Stimulated activated CD8-positive, alpha-beta memory T cell treated with anti-CD3 and anti-CD28 coated beads, Interleukin-7, amount 100 ng/mL, for 24 hours (primary cell): Measurements from ENCODE around the gene LRP1.

Experiments
- DNase-seq: peaks from one replicate; pipeline ENCODE4 v3.0.0-alpha.2; 2020; ENCODE audit warnings: low read depth

The LRP1 gene

DNA sequence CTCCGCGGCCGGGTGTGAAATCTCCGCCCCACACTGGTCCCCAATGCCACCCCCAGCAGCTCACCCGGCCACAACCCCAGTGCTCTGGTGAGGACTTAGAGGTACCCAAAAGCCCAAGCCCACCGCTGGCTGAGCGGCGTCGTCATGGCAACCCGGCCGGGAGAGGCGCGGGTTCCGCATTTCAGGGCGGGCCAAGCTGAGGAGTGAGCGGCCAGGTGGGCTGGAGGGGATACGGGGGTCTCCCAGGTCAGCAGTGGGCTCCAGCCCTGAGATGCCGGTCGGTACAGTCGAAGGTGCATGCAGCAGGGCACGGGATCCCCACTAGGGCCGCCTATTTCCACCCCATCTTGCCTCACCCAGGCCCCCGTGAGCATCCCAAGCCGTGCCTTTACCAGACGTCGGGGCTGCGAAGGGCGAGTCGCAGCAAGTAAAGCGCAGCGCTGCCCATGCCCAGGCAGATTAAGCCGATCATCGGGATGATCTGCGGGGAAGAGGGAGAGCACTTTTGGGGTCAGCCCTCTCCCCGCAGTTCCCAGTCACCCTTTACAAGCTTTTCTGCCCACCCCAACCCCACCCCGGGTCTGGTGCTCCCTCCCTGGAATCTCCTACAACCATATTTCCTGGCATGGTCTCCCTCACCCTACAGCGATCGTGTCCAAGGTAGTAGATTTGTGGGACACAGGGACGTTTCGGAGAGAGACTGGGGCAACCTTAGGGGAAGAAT, 108.1 kb downstream of the LRP1 start:
- no peak for DNase-seq

DNA sequence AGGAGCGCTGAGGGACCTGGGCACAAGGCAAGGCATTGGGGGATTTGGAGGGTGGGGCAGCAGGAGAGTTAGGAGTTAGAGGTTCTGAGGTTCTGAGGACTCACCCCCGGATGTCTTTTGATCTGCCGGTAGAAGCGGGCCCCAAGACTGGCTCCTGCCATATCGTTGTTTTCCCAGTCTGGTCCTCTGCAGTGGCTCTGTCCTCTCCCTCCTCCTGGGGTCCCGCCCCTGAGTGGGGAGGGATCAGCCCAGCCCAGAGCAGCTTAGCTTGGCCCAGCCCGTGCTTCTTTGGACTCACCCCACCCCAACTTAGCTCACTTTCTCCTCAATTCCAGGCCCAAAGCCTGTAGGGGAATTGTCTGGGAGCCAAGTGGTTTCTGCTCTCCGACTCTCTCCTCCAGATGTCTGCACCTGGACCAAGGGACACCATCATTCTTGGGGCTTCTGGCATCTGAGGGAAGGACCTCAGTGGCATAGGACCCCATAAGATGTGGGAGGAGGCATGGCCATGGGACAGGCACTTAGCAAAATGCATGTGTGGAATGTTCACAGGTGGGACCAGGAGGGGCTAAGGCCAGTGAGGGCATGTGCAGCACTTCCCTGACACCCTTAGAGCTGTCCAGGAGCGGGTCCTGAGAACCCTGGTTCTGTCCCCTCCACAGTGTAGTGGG, 108.8 kb downstream of the LRP1 start:
- no peak for DNase-seq

DNA sequence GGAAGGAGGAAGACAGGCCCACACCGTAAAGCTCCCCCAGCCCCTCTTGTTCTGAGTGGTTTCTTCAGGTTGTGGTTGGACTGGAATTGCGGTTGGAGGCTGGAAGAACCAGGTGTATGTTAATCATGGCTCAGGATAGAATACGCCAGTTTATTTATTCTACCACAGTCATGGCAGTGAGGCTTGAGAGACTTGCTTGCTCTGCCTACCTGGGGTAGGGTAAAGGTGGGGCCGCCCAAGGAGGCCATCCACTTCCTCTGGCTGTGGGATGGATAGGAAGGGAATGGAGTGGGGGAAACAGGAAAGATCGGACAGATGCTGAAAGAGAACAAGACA, 109.3 kb downstream of the LRP1 start:
- DNase-seq: no peak

DNA sequence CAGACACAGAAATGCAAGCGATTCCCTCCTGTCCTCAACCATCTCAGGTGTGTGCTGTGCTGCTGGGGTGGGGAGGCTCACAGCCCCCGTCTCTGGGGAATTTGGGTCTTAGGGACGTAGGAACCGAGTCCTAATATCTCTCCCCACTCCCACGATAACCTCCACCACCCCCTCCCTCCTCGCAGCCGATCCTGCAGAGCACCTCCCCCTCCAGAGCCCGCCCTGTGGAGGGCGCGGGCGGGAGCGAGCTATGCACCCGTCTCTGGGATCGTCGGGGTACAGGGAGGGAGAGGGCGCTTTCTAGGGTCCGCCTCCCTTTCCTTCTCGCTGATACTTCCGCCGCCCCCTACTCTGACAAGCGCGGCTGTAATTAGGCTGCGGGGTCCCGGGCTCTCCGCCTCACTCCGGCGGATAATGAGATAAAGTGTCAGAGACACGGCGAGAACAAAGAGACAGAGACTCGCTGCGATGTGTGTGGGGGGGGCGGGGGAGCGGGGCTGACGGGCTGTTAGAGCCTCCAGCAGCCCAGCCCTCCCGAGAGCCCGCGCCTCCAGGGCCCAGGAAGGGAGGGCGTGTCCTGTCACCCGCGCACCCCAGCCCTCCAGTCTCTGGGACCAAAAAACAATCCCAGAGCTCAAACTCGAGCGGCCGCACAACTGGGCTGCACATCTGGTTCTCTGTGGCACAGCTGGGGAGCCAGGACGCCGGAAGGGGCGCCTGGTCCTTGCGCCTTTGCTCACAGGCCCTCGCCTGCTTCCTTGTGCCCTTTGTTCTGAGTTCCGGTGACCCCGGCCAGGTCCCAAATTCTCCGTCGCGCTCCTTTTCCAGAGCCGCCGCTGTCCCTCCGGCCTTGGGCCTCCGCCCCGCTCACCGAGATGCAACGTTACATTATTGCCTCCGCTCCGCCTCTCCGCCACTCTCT, 109.9 kb downstream of the LRP1 start:
- DNase-seq: no peak

DNA sequence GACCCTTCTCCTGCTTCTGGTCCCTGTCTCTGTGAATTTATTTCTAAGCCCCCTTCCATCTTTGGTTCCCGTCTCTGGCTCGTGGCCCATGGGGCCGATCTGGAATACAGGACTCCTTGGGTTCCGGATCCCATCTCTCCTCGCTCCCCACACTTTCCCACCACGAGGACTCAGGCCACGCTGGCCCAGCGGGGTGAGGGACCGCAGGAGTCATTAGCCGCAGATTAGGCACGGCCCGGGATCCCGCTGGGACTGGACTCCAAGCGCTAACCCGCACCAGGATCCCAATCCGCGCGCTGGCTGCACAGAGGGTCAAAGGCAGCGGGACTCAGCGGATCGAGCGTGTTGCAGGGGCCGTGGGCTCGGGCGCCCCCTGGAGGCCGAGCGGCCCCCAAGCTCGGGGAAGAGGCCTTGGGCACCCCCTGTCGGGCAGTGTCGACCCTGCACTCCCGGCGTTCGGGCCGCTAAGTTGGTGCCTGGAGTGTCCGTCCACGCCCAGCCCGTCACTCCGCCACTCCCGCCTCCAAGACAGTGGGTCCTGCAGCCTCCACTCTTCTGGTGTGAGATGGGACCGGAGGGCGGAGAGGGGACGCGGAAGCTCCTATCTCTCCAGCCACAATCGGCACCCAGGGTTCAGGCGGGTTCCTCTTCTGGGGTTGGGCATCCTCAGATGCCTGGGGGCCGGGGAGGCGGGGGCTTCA, 110.7 kb downstream of the LRP1 start:
- peak; percentile 79 for DNase-seq

DNA sequence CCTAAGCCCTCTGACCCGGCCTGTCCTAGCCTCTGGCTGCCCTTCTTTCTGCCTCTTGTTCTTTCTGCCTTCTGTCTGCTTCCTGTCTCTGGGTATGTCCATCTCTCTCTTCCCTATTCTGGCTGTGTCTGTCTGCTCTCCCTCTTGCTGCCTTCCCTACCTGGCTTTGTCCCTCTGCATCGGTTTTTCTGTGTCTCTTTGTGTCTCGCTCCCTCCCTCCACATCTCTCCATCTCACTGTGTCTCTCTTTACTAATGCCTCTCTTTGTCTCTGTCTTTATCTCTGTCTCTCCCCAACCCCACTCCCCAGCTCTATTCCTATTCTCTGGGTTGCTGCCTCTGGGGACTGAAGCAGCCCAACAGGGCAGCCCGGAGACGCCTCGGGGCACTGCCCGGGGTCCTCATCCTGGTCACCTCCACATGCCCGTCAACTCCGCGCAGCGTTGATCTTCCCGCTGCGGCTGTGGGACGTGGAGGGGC, 111.3 kb downstream of the LRP1 start:
- no peak for DNase-seq

DNA sequence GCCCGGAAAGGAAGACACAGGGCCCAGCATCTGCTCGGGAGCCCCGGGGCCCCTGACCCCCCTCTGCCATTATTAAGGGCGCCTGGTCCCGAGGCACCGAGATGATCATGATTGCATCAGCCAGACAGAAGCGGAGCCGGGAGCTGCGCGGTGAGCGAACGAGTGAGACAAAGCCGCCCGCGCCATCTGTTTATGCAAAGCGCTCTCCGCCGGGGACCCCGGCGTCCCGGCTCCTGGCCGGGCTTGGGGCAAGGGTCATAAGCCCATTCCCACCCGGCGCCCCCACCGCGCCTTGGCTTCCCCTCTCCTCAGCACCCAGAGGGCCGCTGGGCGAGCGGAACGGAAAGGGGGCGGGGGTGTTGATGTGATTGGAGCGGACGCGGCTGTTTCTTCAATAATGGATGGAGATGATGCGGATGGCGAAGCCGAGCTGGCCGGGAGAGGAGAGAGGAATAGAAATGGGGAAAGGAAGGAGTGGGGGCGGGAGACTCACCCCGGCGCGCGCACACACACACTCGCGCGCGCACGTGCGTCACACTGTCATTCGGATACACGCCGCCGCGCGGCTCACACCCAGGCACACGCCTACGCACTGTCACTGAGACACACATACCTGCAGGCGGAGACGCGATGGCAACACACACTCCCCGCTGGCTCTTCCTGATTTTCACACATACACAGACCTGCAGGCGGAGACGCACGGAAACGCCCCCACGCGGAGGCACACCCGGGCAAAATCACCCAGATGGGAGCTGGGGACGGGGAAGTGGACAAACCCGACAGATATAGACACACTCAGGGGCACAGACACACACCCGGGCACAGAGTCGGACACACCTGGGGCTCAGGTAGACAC, 112.0 kb downstream of the LRP1 start:
- no peak for DNase-seq

DNA sequence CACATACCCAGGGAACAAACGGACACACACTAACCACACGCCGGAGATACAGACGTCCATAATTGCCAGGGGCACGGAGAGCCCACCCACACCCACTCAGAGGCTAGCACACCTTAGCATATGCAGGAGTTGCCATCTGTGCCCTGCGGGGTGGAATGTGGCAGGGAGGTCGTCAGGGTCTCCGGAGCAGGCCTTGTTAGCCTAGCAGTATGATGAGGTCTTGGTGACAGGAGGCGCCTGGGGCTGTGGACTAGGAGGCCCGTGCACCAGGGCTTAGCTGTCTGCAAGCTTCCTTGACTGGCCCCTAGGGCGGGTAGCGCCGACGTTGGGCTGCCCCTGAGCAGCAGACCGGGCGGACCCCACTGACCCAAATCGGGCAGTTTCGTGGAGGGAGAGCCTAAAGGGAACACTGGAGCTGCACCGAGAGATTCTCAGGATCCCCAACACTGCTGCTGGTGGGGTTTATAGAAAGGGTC, 112.7 kb downstream of the LRP1 start:
- DNase-seq: no peak

DNA sequence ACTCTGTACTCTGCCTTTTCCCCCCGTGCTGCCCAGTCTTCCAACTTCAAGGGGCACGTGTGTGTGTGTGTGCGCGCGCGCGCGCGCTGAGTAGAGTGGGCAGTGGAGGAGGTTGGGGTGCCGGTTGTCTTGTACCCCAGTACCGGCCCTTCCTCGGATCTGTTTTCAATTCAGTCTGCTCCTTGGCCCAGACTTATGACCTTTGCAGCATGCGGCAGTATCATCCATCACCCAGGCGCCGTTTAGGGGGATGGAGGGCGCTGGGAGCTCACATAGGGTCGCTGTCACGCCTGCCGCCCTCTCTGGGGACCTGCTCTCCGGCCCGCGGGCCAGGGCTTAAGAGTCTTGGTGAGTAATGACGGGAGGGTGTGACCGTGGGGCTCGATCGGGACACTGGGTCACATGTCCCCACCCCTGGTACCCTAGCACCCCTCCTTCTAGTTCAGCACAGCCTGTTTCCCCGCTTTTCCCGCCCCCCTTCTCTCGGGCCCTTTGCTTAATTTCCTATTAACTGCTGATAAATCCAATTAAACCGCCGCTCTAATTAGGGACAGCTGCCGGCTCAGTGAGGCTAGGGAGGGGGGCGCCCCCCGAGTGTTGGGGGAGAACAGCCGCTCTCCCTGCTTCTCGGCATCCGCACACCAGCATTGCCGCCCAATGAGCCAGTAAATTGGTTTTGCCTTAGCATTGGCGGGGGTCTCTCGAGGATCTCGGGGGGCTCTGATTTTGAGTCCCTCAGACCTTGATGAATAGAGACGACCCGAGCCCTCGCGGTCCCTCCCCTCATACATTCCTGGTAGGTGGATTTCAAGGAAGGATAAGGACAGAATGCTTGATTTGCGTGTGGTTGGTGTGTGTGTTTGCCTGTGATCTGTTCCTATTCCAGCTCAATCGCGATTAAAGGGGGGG, 113.4 kb downstream of the LRP1 start:
- no peak for DNase-seq

DNA sequence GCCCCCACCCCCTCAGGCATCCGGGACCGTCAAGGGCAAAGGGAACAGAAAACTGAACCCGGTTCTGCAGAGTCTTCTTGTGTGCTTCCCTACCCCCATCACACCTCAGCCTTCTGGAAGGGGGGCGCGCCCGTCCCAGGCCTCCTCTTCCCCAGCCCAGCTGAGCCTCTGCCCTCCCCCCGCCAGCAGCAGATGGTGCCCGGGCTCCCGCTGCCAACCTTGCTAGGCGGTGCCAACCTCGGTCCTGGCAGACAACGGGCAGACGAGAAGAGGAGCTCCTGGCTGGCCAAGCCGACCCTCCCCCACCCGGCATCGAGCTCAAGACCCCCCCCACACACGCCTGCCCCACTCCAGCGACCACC, 114.0 kb downstream of the LRP1 start:
- no peak for DNase-seq

DNA sequence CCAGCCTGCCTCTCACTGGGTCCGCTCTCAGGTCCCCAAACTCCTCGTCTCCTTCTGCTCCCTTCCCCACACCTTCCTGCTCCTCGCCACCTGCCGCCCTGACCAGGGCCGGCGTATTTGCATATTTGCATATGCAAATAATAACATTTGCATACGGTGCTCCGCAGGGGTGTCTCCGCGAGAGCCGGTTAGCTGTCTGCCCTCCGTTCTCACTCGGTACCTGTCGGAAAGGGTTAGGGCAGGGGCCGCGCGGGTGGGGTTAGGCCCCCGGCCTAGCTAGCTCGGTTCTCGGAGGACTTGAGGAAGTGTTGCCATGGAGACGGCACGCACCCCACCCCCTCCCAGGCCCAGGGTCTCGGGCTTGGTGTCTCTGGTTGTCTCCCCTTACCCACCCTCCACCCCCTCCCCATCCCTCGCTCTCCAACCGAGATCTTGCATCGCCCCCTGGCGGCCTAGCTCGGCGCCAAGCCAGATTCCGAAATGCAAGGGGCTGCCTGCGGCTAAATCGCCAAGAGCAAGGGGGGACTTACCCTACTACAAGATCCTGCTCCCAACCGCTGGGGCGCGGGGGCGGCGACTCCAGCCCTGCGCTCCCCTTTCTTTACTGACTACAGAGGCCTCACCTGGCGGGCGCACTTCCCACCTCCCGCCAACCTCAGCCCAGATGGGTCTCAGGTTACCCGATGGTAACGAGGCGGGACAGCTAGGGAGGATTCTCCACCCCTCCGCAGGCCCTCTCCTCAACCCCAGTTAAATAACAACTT, 114.6 kb downstream of the LRP1 start:
- no peak for DNase-seq

DNA sequence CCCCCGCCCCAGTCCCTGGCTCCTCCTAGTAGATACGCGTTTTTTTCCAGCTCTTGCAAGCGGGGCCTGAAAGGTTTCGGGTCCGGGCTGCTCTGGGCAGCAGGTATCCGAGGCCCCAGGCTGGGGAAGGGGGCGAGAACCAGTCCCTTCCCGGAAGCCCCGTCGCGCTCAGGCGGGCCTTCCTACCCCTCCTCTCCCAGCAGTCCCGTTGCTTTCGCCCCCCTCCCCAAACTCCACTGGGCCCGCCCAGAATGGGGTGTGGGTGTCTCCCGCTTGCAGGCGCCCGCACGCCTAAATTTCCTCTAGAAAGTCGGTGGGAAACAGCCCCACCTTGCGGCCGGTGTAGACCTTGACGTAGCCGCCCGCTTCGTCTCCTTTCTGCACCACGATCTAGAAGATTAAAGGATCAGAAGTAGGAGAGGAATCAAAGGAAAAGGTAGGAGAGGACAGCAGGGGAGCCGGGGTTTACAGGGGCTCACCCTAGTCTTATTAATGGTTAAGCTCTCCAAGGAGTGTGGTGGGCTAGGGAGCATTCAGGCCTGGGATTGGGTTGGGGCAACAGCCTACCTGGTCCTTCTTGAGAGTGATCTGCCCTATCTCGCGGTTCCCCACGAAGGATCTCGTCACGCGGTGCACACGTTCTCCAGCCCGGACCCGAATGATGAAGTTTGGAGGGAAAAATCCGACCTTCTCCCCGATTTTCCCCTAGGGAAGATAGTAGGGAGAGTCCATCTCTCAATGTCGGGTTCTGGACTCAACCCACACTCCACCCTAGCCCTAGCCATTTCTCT, 115.4 kb downstream of the LRP1 start:
- peak; percentile 70 for DNase-seq

DNA sequence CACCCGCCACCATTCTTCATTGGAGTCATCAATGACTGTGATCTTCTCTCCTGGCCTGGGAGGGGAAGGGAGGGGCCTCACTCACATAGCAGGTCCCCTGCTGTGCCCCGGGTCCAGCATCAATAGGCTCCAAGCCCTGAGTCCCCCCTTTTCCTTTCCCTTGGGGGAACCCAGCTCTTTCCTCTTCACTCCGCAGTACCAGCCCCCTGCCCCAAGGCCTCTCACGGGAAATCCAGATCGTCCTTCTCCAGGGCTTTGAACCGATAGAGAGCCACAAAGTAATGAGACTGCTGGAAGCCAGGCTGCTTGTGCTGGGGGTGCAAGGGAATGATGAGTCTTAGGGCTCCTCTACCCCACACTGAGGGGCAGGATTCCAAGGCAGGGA, 116.0 kb downstream of the LRP1 start:
- no peak for DNase-seq

DNA sequence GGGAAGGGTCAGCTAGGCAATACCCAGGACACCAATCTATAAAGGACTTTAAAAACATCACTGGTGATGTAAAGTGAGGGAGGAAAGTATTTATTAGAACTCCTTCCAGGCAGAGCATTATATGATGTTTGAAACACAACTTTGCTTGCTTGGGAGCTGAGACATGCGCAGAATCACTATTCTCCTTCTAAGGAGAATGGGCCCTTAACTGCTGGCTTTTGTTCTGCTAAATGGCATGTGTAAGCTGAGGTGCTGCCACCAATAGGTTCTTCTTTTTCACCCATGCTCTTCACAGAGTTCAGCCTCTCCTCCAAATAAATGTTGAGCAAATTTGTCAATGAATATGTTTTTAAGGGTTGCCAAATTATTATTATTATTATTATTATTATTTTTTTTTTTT, 118.8 kb downstream of the LRP1 start:
- no peak for DNase-seq

DNA sequence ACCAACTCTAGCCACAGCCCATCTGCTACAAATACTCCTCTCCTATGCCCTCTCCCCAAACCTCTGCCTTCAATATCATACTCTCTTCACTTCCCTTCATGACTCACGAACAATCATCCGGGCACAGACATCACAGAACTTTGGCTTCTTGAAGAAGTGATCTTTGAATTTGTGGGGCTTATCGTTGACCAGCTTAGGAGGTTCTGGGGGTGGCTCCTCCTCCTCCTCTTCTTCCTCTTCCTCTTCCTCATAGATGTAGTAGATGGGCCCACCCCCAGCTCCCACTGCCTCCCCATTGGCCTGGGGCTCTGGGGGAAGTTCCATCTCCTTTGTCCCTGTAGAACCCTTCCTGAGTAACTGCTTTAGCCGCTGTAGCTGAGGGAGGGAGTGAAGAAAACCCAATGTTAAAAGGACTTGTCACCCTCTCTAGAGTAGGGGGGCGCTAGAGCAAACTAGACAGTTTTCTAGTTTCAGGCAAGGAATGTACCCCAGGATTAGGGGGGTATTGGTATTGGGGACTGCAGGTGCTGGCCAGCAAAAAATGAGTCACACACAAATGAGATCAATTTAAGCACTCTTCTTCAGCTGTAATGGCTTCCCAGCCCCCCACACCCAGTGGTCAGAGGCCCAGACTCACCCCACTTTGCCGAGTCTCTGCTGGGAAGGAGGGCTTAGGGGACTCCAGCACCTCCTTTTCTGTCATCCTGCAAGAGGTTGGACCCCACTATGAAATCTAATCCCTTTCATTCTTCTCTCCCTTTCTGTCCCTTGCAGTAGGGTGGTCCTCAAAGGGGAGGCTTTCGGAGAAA, 120.9 kb downstream of the LRP1 start:
- DNase-seq: no peak

DNA sequence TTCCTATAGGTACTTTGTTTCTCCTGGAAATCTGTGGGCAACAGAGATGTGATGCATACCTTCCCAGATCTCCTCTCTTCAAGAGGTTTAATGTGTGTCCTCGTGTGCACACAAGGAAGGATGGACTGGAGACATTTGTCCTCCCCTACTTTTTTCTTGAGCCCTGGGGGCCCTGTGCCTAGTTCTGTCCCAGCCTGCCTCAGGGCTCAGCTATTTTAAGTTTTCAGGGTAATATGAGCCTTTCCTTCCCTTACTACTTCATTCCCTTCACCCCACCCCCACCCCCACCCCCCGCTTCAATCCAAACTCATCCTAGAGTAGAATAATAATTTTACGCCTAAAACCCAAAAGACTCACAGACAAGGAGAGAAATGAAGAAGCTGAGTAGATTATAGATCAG, 122.3 kb downstream of the LRP1 start:
- DNase-seq: no peak

DNA sequence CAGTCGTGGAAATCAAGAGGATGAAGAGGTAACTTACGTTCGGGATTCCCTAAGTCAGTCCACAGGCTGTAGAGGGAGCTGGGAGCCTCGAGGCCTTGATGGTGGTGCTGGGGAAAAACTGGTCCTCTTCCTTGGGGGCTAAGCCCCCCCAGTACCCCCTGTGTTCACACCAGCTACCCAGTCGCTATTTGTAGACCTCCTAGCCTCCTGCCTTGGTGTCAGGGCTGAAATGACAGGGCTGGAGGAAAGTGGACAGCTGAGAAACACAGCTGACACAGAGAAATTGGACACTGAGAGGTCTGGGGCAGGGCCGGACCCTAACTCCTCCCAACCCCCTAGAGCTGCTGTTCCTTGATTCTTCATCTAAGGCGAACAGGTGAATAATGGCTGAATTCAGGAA, 122.7 kb downstream of the LRP1 start, which contains the start of gene STAC3:
Gene STAC3 (minus strand): TSS at position 232 of the 400 bp plus-strand sequence. CDS start 1,551 bp downstream, outside the sequence.
- no peak for DNase-seq
